T-helper 1 cell treated with Interleukin-12 subunit alpha and Interleukin-12 subunit beta and Interleukin-4 antibody, amounts not matched to agents 30 μg/mL and 1 μg/mL, for 36 hours (primary cell): ENCODE measurements around the gene GP9.

Experiments used
- H3K27ac Mint-ChIP-seq: one replicate; pipeline ENCODE4 v1.8.0; 2021; ENCODE audit warnings: mild to moderate bottlenecking, mixed read lengths
- H3K27me3 Mint-ChIP-seq: one replicate; pipeline ENCODE4 v1.8.0; 2021; ENCODE audit warnings: low read depth, mixed read lengths
- H3K36me3 Mint-ChIP-seq: one replicate; pipeline ENCODE4 v1.8.0; 2021; ENCODE audit warnings: low read depth, mixed read lengths
- H3K4me1 Mint-ChIP-seq: one replicate; pipeline ENCODE4 v1.8.0; 2021; ENCODE audit warnings: low read depth, mixed read lengths
- H3K4me3 Mint-ChIP-seq: one replicate; pipeline ENCODE4 v1.8.0; 2021; ENCODE audit warnings: mild to moderate bottlenecking, moderate library complexity, mixed read lengths
- H3K9me3 Mint-ChIP-seq: one replicate; pipeline ENCODE4 v1.8.0; 2021; ENCODE audit warnings: mixed read lengths

GP9 gene

GRCh38 chr3:129034642-129035041 lies 25.9 kb upstream of the GP9 start:
- Mint-ChIP-seq H3K27ac (no peak overlapping the region), H3K27me3 (peaks cover 4% of the 10 kb centered on the region), H3K36me3 (no peaks in the 10 kb centered on the region), H3K9me3 (no peaks in the 10 kb centered on the region), H3K4me3 (no peak overlapping the region), H3K4me1 (peaks cover 1% of the 10 kb centered on the region)

GRCh38 chr3:129035360-129036221 lies 25.0 kb upstream of the GP9 start:
- Mint-ChIP-seq H3K4me3 (no peak overlapping the region), H3K9me3 (no peaks in the 10 kb centered on the region), H3K4me1 (no peaks in the 10 kb centered on the region), H3K36me3 (no peaks in the 10 kb centered on the region), H3K27ac (no peak overlapping the region), H3K27me3 (peaks cover 11% of the 10 kb centered on the region)

- peaks cover 14% of the 10 kb centered on the region for H3K27me3 Mint-ChIP-seq
- H3K27ac Mint-ChIP-seq = no peak overlapping the region
- no peaks in the 10 kb centered on the region for H3K36me3 Mint-ChIP-seq
- H3K4me1 Mint-ChIP-seq = no peaks in the 10 kb centered on the region
- H3K9me3 Mint-ChIP-seq = no peaks in the 10 kb centered on the region
- no peak overlapping the region for H3K4me3 Mint-ChIP-seq
Observed at GRCh38 chr3:129036222-129037092, 24.1 kb upstream of the GP9 start.

- H3K9me3 Mint-ChIP-seq = no peaks in the 10 kb centered on the region
- H3K27me3 Mint-ChIP-seq = peaks cover 20% of the 10 kb centered on the region
- no peaks in the 10 kb centered on the region for H3K4me1 Mint-ChIP-seq
- no peaks in the 10 kb centered on the region for H3K36me3 Mint-ChIP-seq
- no peak overlapping the region for H3K27ac Mint-ChIP-seq
- H3K4me3 Mint-ChIP-seq = no peak overlapping the region
Observed at GRCh38 chr3:129037093-129037419, 23.5 kb upstream of the GP9 start.

GRCh38 chr3:129038121-129038855 lies 22.3 kb upstream of the GP9 start:
- Mint-ChIP-seq H3K36me3 (peaks cover 3% of the 10 kb centered on the region), H3K9me3 (no peaks in the 10 kb centered on the region), H3K27ac (no peak overlapping the region), H3K27me3 (peaks cover 33% of the 10 kb centered on the region), H3K4me3 (no peak overlapping the region), H3K4me1 (no peaks in the 10 kb centered on the region)

- Mint-ChIP-seq H3K9me3 (no peaks in the 10 kb centered on the region), H3K36me3 (peaks cover 3% of the 10 kb centered on the region), H3K27me3 (peaks cover 42% of the 10 kb centered on the region), H3K4me1 (no peaks in the 10 kb centered on the region), H3K27ac (no peak overlapping the region), H3K4me3 (no peak overlapping the region)
Observed at GRCh38 chr3:129039271-129040038, 21.1 kb upstream of the GP9 start.

GRCh38 chr3:129040039-129040336 lies 20.6 kb upstream of the GP9 start:
- H3K36me3 Mint-ChIP-seq = peaks cover 3% of the 10 kb centered on the region
- peaks cover 46% of the 10 kb centered on the region for H3K27me3 Mint-ChIP-seq
- no peak overlapping the region for H3K4me3 Mint-ChIP-seq
- H3K9me3 Mint-ChIP-seq = no peaks in the 10 kb centered on the region
- no peak overlapping the region for H3K27ac Mint-ChIP-seq
- H3K4me1 Mint-ChIP-seq = no peaks in the 10 kb centered on the region

- no peaks in the 10 kb centered on the region for H3K9me3 Mint-ChIP-seq
- H3K27me3 Mint-ChIP-seq = peaks cover 50% of the 10 kb centered on the region
- H3K4me3 Mint-ChIP-seq = no peak overlapping the region
- no peak overlapping the region for H3K27ac Mint-ChIP-seq
- H3K36me3 Mint-ChIP-seq = peaks cover 3% of the 10 kb centered on the region
- peaks cover 1% of the 10 kb centered on the region for H3K4me1 Mint-ChIP-seq
Observed at GRCh38 chr3:129040579-129041300, 19.8 kb upstream of the GP9 start.

- H3K4me3 Mint-ChIP-seq = peak overlapping the region; percentile 33
Observed at GRCh38 chr3:129045675-129046036, 14.9 kb upstream of the GP9 start.

GRCh38 chr3:129046037-129046731 lies 14.4 kb upstream of the GP9 start:
- no peak overlapping the region for H3K27ac Mint-ChIP-seq
- H3K27me3 Mint-ChIP-seq = peaks cover 48% of the 10 kb centered on the region
- peaks cover 7% of the 10 kb centered on the region for H3K9me3 Mint-ChIP-seq
- H3K36me3 Mint-ChIP-seq = peaks cover 9% of the 10 kb centered on the region
- H3K4me1 Mint-ChIP-seq = peaks cover 1% of the 10 kb centered on the region
- peak overlapping the region; percentile 26 for H3K4me3 Mint-ChIP-seq

More at GRCh38 chr3:129045675-129046036, 14.9 kb upstream of the GP9 start:
- peaks cover 1% of the 10 kb centered on the region for H3K4me1 Mint-ChIP-seq
- peaks cover 49% of the 10 kb centered on the region for H3K27me3 Mint-ChIP-seq
- peaks cover 9% of the 10 kb centered on the region for H3K36me3 Mint-ChIP-seq
- H3K27ac Mint-ChIP-seq = no peak overlapping the region
- peaks cover 7% of the 10 kb centered on the region for H3K9me3 Mint-ChIP-seq

GRCh38 chr3:129046732-129047552 lies 13.6 kb upstream of the GP9 start:
- H3K4me3 Mint-ChIP-seq = peak overlapping the region; percentile 28
- peaks cover 9% of the 10 kb centered on the region for H3K36me3 Mint-ChIP-seq
- H3K27ac Mint-ChIP-seq = no peak overlapping the region

GRCh38 chr3:129047553-129047839 lies 13.1 kb upstream of the GP9 start:
- no peak overlapping the region for H3K27ac Mint-ChIP-seq
- peaks cover 35% of the 10 kb centered on the region for H3K27me3 Mint-ChIP-seq
- H3K4me1 Mint-ChIP-seq = peaks cover 1% of the 10 kb centered on the region
- H3K9me3 Mint-ChIP-seq = peaks cover 7% of the 10 kb centered on the region
- peaks cover 6% of the 10 kb centered on the region for H3K36me3 Mint-ChIP-seq
- H3K4me3 Mint-ChIP-seq = peak overlapping the region; percentile 28

More at GRCh38 chr3:129046732-129047552, 13.6 kb upstream of the GP9 start:
- Mint-ChIP-seq H3K4me1 (peaks cover 1% of the 10 kb centered on the region), H3K27me3 (peaks cover 41% of the 10 kb centered on the region), H3K9me3 (peaks cover 7% of the 10 kb centered on the region)
